Tibial nerve (tissue), 3 donors: Measurements from ENCODE around the gene OR4P4.

Source experiments
- POLR2A ChIP-seq, 2 donors: fragments of 450-650 bp; IDR thresholded peaks; one replicate each; pipeline ENCODE4 v1.6.1; 2017; ENCODE audit warnings: antibody characterized with exemption in 2 of 2, mild to moderate bottlenecking in 2 of 2, moderate library complexity in 2 of 2
- TF ChIP-seq, protein P1 (sequence below), 5 experiments: fragments of 200-600 bp in 3 of 5; fragments of 450-650 bp in 2 of 5; sonication (generic) in 3 of 5; IDR thresholded peaks; one replicate each; pipeline ENCODE4 v1.5.1; 2016 to 2019; ENCODE audit warnings: antibody characterized with exemption in 5 of 5, mild to moderate bottlenecking in 3 of 5, moderate library complexity in 2 of 5

DNA sequence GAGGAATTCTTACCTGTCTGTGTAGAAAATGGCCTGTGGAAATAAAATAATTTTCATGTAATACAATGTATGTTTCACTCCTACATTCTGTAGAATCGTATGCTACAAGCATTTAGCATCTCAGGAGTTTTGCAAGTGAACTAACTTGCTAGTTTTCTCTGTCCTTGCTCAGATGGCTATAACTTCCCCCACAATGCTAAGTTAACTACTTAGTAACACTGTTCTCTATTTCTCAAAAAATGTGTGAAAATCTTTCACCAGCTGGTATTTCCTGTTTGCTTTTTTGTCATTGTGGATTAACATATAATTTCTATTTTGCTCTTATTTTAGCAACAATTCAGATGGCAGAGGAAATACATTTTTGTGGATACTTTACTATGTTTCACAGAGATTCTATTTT, 17.6 kb downstream of the OR4P4 start:
- TF ChIP-seq, protein P1, sequence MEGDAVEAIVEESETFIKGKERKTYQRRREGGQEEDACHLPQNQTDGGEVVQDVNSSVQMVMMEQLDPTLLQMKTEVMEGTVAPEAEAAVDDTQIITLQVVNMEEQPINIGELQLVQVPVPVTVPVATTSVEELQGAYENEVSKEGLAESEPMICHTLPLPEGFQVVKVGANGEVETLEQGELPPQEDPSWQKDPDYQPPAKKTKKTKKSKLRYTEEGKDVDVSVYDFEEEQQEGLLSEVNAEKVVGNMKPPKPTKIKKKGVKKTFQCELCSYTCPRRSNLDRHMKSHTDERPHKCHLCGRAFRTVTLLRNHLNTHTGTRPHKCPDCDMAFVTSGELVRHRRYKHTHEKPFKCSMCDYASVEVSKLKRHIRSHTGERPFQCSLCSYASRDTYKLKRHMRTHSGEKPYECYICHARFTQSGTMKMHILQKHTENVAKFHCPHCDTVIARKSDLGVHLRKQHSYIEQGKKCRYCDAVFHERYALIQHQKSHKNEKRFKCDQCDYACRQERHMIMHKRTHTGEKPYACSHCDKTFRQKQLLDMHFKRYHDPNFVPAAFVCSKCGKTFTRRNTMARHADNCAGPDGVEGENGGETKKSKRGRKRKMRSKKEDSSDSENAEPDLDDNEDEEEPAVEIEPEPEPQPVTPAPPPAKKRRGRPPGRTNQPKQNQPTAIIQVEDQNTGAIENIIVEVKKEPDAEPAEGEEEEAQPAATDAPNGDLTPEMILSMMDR (IDR thresholded peaks at IDR 0.05): no peak
- TF ChIP-seq POLR2A (IDR thresholded peaks at IDR 0.05): no peak
